Measurements from ENCODE around the gene BCL2. TPM values are rescaled to one million over a fixed set of nuclear protein-coding genes. Genes with fewer than 3 reads are reported as not detected.

BCL2 gene
- total and polyA plus RNA-seq, 2 donors from 2014 or later, result 6.0 to 39.2 TPM

GRCh38 chr18:63299837-63300745, 19.5 kb downstream of the BCL2 start:
- H3K27ac ChIP-seq (ENCODE audit: low read depth in 2 of 2, low read length in 2 of 2), result no peak overlapping the region
- no peak overlapping the region for H3K9ac ChIP-seq (ENCODE audit: low read length in 3 of 3)
- H3K27me3 ChIP-seq (ENCODE audit: control insufficient read depth, insufficient read depth, low read length), result no peaks in the 10 kb centered on the region
- intact Hi-C loops (cut with DNase I), result no loop called here
- H3K4me3 ChIP-seq (ENCODE audit: low read length in 3 of 3), result no peak overlapping the region
- peak in 3 of 5 donors; percentile 69 to 84 (median 83) for DNase-seq
- H3K4me1 ChIP-seq (ENCODE audit: control insufficient read depth in 2 of 3, insufficient read depth in 2 of 3, low read depth in 1 of 3, low read length in 3 of 3), result peaks cover 2 to 25% (median 22%) of the 10 kb centered on the region in 3 donors
- no peaks in the 10 kb centered on the region for H3K9me3 ChIP-seq (ENCODE audit: control insufficient read depth in 2 of 3, insufficient read depth in 1 of 3, low read length in 3 of 3)
- TF ChIP-seq CTCF (IDR thresholded peaks at IDR 0.05; ENCODE audit: borderline replicate concordance, extremely low read depth, insufficient read depth), result no peak
- no peak for FAIRE-seq
- no peaks in the 10 kb centered on the region for H3K36me3 ChIP-seq (ENCODE audit: control insufficient read depth in 2 of 3, insufficient read depth in 3 of 3, low read length in 3 of 3)

GRCh38 chr18:63298400-63299365, 20.9 kb downstream of the BCL2 start:
- no peak for FAIRE-seq
- intact Hi-C loops (cut with DNase I), result no loop called here

More at GRCh38 chr18:63298400-63299365, 20.9 kb downstream of the BCL2 start:
- H3K27ac ChIP-seq (ENCODE audit: low read depth in 2 of 2, low read length in 2 of 2), result peak overlapping the region; percentile 3 to 26
- DNase-seq, result peak in 1 of 5 donors; percentile 67
- TF ChIP-seq CTCF (IDR thresholded peaks at IDR 0.05; ENCODE audit: borderline replicate concordance, extremely low read depth, insufficient read depth), result no peak
- peaks cover 2 to 25% (median 22%) of the 10 kb centered on the region in 3 donors for H3K4me1 ChIP-seq (ENCODE audit: control insufficient read depth in 2 of 3, insufficient read depth in 2 of 3, low read depth in 1 of 3, low read length in 3 of 3)
- no peak overlapping the region for H3K9ac ChIP-seq (ENCODE audit: low read length in 3 of 3)
- no peaks in the 10 kb centered on the region for H3K9me3 ChIP-seq (ENCODE audit: control insufficient read depth in 2 of 3, insufficient read depth in 1 of 3, low read length in 3 of 3)
- no peak overlapping the region for H3K4me3 ChIP-seq (ENCODE audit: low read length in 3 of 3)
- H3K27me3 ChIP-seq (ENCODE audit: control insufficient read depth, insufficient read depth, low read length), result no peaks in the 10 kb centered on the region
- H3K36me3 ChIP-seq (ENCODE audit: control insufficient read depth in 2 of 3, insufficient read depth in 3 of 3, low read length in 3 of 3), result no peaks in the 10 kb centered on the region
